Karpas-422 (cell line): Measurements from ENCODE around the gene EYS. TPM values are rescaled to one million over a fixed set of nuclear protein-coding genes. Genes with fewer than 3 reads are reported as not detected.

Experiments used
- DNase-seq: peaks from one replicate; pipeline ENCODE4 v3.0.0-alpha.2; 2015
- H2AFZ ChIP-seq: fragments of 200-600 bp; sonication (generic); 2 replicates; pipeline ENCODE4 v1.6.1; 2014; ENCODE audit warnings: antibody characterized with exemption, low read length, mixed read lengths
- H3K27ac ChIP-seq: fragments of 200-600 bp; sonication (generic); 2 replicates; pipeline ENCODE4 v1.5.1; 2014; ENCODE audit warnings: mild to moderate bottlenecking, low read length, moderate library complexity
- H3K27me3 ChIP-seq: fragments of 200-600 bp; sonication (generic); 2 replicates; pipeline ENCODE4 v1.6.1; 2014; ENCODE audit warnings: low read length, mixed read lengths
- H3K36me3 ChIP-seq: fragments of 200-600 bp; sonication (generic); 2 replicates; pipeline ENCODE4 v1.6.1; 2014; ENCODE audit warnings: low read length, mixed read lengths; ENCODE audit not compliant: insufficient read depth
- H3K4me1 ChIP-seq: fragments of 200-600 bp; sonication (generic); 2 replicates; pipeline ENCODE4 v1.6.1; 2014; ENCODE audit warnings: mild to moderate bottlenecking, low read length, mixed read lengths
- H3K4me2 ChIP-seq: fragments of 200-600 bp; sonication (generic); 2 replicates; pipeline ENCODE4 v1.6.1; 2014; ENCODE audit warnings: low read length, low read depth, mild to moderate bottlenecking; ENCODE audit not compliant: poor library complexity, severe bottlenecking
- H3K4me3 ChIP-seq: fragments of 200-600 bp; sonication (generic); 2 replicates; pipeline ENCODE4 v1.5.1; 2014; ENCODE audit warnings: mild to moderate bottlenecking, antibody characterized with exemption, low read length, mixed read lengths
- H3K79me2 ChIP-seq: fragments of 200-600 bp; sonication (generic); 2 replicates; pipeline ENCODE4 v1.6.1; 2014; ENCODE audit warnings: mild to moderate bottlenecking, low read length, mixed read lengths
- H3K9ac ChIP-seq: fragments of 200-600 bp; sonication (generic); 2 replicates; pipeline ENCODE4 v1.6.0; 2014; ENCODE audit warnings: low read length
- H3K9me2 ChIP-seq: fragments of 200-600 bp; sonication (generic), shearing (Covaris generic); replicated peaks from 2 replicates; pipeline ENCODE4 v1.6.0; 2014; ENCODE audit warnings: mild to moderate bottlenecking, low read length, moderate library complexity; ENCODE audit not compliant: insufficient read depth
- H3K9me3 ChIP-seq: fragments of 300-700, 200-600 bp; sonication (generic); 2 replicates; pipeline ENCODE4 v1.6.1; 2014; ENCODE audit warnings: low read length, mixed read lengths
- H4K20me1 ChIP-seq: fragments of 200-600 bp; sonication (generic); 2 replicates; pipeline ENCODE4 v1.6.1; 2014; ENCODE audit warnings: mild to moderate bottlenecking, antibody characterized with exemption, low read length, low read depth; ENCODE audit not compliant: insufficient read depth
- total RNA-seq: library from RNA; depleted of rRNA; stranded (reverse); fragments of >200 nt; shearing (Covaris generic); gene quantifications from 2 replicates; pipeline ENCODE4 v1.2.3, GENCODE V29; 2014; ENCODE audit warnings: low replicate concordance

EYS gene
- total RNA-seq, 1 experiment from 2014 or later = not detected

DNA sequence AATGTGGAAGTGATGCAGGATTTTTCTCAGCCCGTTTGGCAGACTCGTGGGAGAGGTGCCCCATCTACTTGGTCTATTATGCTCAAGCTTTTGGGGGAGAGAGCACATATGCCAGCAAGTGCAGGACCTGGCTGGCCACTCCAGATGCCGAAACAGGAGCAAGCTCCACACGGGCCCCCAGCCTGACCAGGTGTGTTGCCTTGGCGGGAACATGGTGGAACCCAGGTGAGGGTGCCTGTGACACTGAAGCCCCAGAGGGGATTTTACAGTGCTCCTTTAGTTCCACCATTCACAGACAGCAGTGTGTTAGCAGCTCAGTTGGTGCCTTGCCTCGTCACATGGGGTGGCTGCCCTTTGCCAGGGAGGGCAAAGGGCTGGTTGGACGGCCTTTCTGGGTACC is 798.9 kb downstream of the EYS start:
- Histone ChIP-seq H3K4me1 (no peaks in the 10 kb centered on the region), H3K4me3 (no peak overlapping the region), H3K27ac (no peak overlapping the region), H3K9me3 (peaks cover 14% of the 10 kb centered on the region), H3K9me2 (no peaks in the 10 kb centered on the region; the same call in 1 of the 2 replicates), H4K20me1 (no peaks in the 10 kb centered on the region), H3K27me3 (no peaks in the 10 kb centered on the region), H3K9ac (no peak overlapping the region), H3K79me2 (no peaks in the 10 kb centered on the region), H3K4me2 (no peak overlapping the region), H3K36me3 (no peaks in the 10 kb centered on the region), H2AFZ (no peak overlapping the region)
- DNase-seq = no peak

GRCh38 chr6:64904616-64905015 is 802.4 kb downstream of the EYS start:
- Histone ChIP-seq H3K27me3 (no peaks in the 10 kb centered on the region), H3K4me1 (no peaks in the 10 kb centered on the region), H3K9me3 (peaks cover 14% of the 10 kb centered on the region; the same call in 1 of the 2 replicates), H4K20me1 (no peaks in the 10 kb centered on the region), H3K27ac (no peak overlapping the region), H3K36me3 (no peaks in the 10 kb centered on the region), H3K4me2 (no peak overlapping the region), H3K4me3 (no peak overlapping the region), H3K79me2 (no peaks in the 10 kb centered on the region), H3K9ac (no peak overlapping the region), H2AFZ (no peak overlapping the region), H3K9me2 (no peaks in the 10 kb centered on the region; the same call in 1 of the 2 replicates)
- no peak for DNase-seq

- Histone ChIP-seq H3K4me2 (no peak overlapping the region), H2AFZ (no peak overlapping the region), H3K9me3 (peaks cover 12% of the 10 kb centered on the region; the same call in 1 of the 2 replicates), H3K4me3 (no peak overlapping the region), H3K36me3 (no peaks in the 10 kb centered on the region), H3K79me2 (no peaks in the 10 kb centered on the region), H3K4me1 (no peaks in the 10 kb centered on the region), H3K9ac (no peak overlapping the region), H3K9me2 (no peaks in the 10 kb centered on the region; the same call in 1 of the 2 replicates), H3K27me3 (no peaks in the 10 kb centered on the region), H4K20me1 (no peaks in the 10 kb centered on the region), H3K27ac (no peak overlapping the region)
- DNase-seq = no peak
Observed at GRCh38 chr6:64902596-64902995, 804.4 kb downstream of the EYS start.

GRCh38 chr6:64896939-64897338 is 810.1 kb downstream of the EYS start:
- H3K4me1 ChIP-seq = no peaks in the 10 kb centered on the region
- DNase-seq = no peak
- no peaks in the 10 kb centered on the region for H3K27me3 ChIP-seq
- H3K79me2 ChIP-seq = no peaks in the 10 kb centered on the region
- H3K36me3 ChIP-seq = no peaks in the 10 kb centered on the region
- no peak overlapping the region for H3K4me3 ChIP-seq
- H3K4me2 ChIP-seq = no peak overlapping the region
- no peak overlapping the region for H3K9ac ChIP-seq
- no peaks in the 10 kb centered on the region; the same call in 1 of the 2 replicates for H3K9me3 ChIP-seq
- no peak overlapping the region for H2AFZ ChIP-seq
- no peak overlapping the region for H3K27ac ChIP-seq
- H4K20me1 ChIP-seq = no peaks in the 10 kb centered on the region
- no peaks in the 10 kb centered on the region for H3K9me2 ChIP-seq

DNA sequence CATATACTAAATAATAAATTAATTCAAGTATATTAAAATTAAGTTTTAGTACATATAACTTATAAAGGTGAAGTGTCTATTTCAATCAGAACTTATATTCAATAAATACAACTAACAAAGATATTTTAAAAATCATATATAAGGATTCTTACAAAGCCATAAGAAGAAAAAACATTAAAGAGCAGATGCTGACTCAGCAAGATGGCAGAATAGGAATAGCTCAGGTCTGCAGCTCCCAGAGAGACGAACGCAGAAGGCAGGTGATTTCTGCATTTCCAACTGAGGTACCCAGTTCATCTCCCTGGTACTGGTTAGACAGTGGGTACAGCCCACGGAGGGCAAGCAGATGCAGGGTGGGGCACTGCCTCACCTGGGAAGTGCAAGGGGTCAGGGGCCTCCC is 811.1 kb downstream of the EYS start:
- no peak overlapping the region for H3K4me3 ChIP-seq
- no peaks in the 10 kb centered on the region for H3K79me2 ChIP-seq
- H3K4me2 ChIP-seq = no peak overlapping the region
- H3K9me3 ChIP-seq = no peaks in the 10 kb centered on the region; the same call in 1 of the 2 replicates
- no peaks in the 10 kb centered on the region for H3K4me1 ChIP-seq
- H3K27me3 ChIP-seq = no peaks in the 10 kb centered on the region
- H3K27ac ChIP-seq = no peak overlapping the region
- no peak for DNase-seq
- no peaks in the 10 kb centered on the region for H3K9me2 ChIP-seq
- no peak overlapping the region for H2AFZ ChIP-seq
- H3K9ac ChIP-seq = no peak overlapping the region
- H4K20me1 ChIP-seq = no peaks in the 10 kb centered on the region
- H3K36me3 ChIP-seq = no peaks in the 10 kb centered on the region

- Histone ChIP-seq H3K9me3 (peaks cover 4% of the 10 kb centered on the region; the same call in 1 of the 2 replicates), H3K4me2 (no peak overlapping the region), H4K20me1 (no peaks in the 10 kb centered on the region), H3K4me1 (no peaks in the 10 kb centered on the region), H3K4me3 (no peak overlapping the region), H3K27me3 (no peaks in the 10 kb centered on the region), H3K27ac (no peak overlapping the region), H3K9me2 (no peaks in the 10 kb centered on the region), H3K9ac (no peak overlapping the region), H3K79me2 (no peaks in the 10 kb centered on the region), H3K36me3 (no peaks in the 10 kb centered on the region), H2AFZ (no peak overlapping the region)
- DNase-seq = no peak
Observed at GRCh38 chr6:64890609-64891008, 816.4 kb downstream of the EYS start.

GRCh38 chr6:64889144-64889543 is 817.9 kb downstream of the EYS start:
- Histone ChIP-seq H3K9ac (no peak overlapping the region), H3K27ac (no peak overlapping the region), H3K4me2 (no peak overlapping the region), H4K20me1 (no peaks in the 10 kb centered on the region), H3K27me3 (no peaks in the 10 kb centered on the region), H3K79me2 (no peaks in the 10 kb centered on the region), H3K4me3 (no peak overlapping the region), H3K9me2 (no peaks in the 10 kb centered on the region), H3K4me1 (no peaks in the 10 kb centered on the region), H3K9me3 (peaks cover 9% of the 10 kb centered on the region; the same call in 1 of the 2 replicates), H3K36me3 (no peaks in the 10 kb centered on the region), H2AFZ (no peak overlapping the region)
- DNase-seq = no peak

GRCh38 chr6:64874776-64875175 is 832.2 kb downstream of the EYS start:
- no peaks in the 10 kb centered on the region for H3K27me3 ChIP-seq
- no peaks in the 10 kb centered on the region for H4K20me1 ChIP-seq
- H3K36me3 ChIP-seq = no peaks in the 10 kb centered on the region
- H3K9me3 ChIP-seq = peaks cover 20% of the 10 kb centered on the region
- no peak overlapping the region for H3K27ac ChIP-seq
- no peak overlapping the region for H2AFZ ChIP-seq
- H3K79me2 ChIP-seq = no peaks in the 10 kb centered on the region
- no peak overlapping the region for H3K4me3 ChIP-seq
- H3K4me2 ChIP-seq = no peak overlapping the region
- H3K4me1 ChIP-seq = no peaks in the 10 kb centered on the region
- no peak for DNase-seq
- H3K9me2 ChIP-seq = no peaks in the 10 kb centered on the region
- H3K9ac ChIP-seq = no peak overlapping the region

- Histone ChIP-seq H3K27ac (no peak overlapping the region), H3K4me3 (no peak overlapping the region), H3K4me2 (no peak overlapping the region), H3K79me2 (no peaks in the 10 kb centered on the region), H3K27me3 (no peaks in the 10 kb centered on the region), H3K9ac (no peak overlapping the region), H3K36me3 (no peaks in the 10 kb centered on the region), H3K9me3 (peaks cover 20% of the 10 kb centered on the region), H3K9me2 (no peaks in the 10 kb centered on the region), H4K20me1 (no peaks in the 10 kb centered on the region), H3K4me1 (no peaks in the 10 kb centered on the region), H2AFZ (no peak overlapping the region)
- DNase-seq = no peak
Observed at GRCh38 chr6:64872633-64873032, 834.4 kb downstream of the EYS start.
